ENCODE measurements around the gene PPDPF.

The PPDPF gene

GRCh38 chr20:63471981-63472831, 48.4 kb upstream of the PPDPF start, which contains the start of gene KCNQ2:
KCNQ2 (minus strand) TSS chr20:63472655; CDS start chr20:63472463, 192 bp downstream.
- H3K4me3 ChIP-seq (replicated peaks; ENCODE audit: insufficient read depth, low read length) = no peak within 1 kb of the TSS
- no peak within 1 kb of the TSS for H3K27ac ChIP-seq (replicated peaks)
- TF ChIP-seq POLR2AphosphoS5 (IDR thresholded peaks at IDR 0.05; ENCODE audit: low read depth) = no peak
- H3K27me3 ChIP-seq (ENCODE audit: insufficient read depth, poor library complexity, severe bottlenecking) = peaks cover 65% of the 10 kb centered on the region
- DNase-seq (ENCODE audit: low read depth in 1 of 2, low spot score in 1 of 2) = no peak

GRCh38 chr20:63472862-63473390, 47.6 kb upstream of the PPDPF start:
- no peak for DNase-seq (ENCODE audit: low read depth in 1 of 2, low spot score in 1 of 2)
- Histone ChIP-seq H3K27ac (replicated peaks) (no peak overlapping the region), H3K27me3 (ENCODE audit: insufficient read depth, poor library complexity, severe bottlenecking) (peaks cover 67% of the 10 kb centered on the region), H3K4me3 (replicated peaks; ENCODE audit: insufficient read depth, low read length) (no peak overlapping the region)
- TF ChIP-seq GABPA (IDR thresholded peaks at IDR 0.05; ENCODE audit: low read depth) = no peak
- no peak for TF ChIP-seq CTCF (IDR thresholded peaks at IDR 0.05; ENCODE audit: insufficient read depth, low read length)
- no peak for TF ChIP-seq POLR2AphosphoS5 (IDR thresholded peaks at IDR 0.05; ENCODE audit: low read depth)
- no peak for TF ChIP-seq SPI1 (IDR thresholded peaks at IDR 0.05; ENCODE audit: borderline replicate concordance, low read depth)

GRCh38 chr20:63473555-63474449, 46.8 kb upstream of the PPDPF start:
- H3K27ac ChIP-seq (replicated peaks) = no peak overlapping the region
- peaks cover 66% of the 10 kb centered on the region for H3K27me3 ChIP-seq (ENCODE audit: insufficient read depth, poor library complexity, severe bottlenecking)
- no peak overlapping the region for H3K4me3 ChIP-seq (replicated peaks; ENCODE audit: insufficient read depth, low read length)
- TF ChIP-seq, protein P1, sequence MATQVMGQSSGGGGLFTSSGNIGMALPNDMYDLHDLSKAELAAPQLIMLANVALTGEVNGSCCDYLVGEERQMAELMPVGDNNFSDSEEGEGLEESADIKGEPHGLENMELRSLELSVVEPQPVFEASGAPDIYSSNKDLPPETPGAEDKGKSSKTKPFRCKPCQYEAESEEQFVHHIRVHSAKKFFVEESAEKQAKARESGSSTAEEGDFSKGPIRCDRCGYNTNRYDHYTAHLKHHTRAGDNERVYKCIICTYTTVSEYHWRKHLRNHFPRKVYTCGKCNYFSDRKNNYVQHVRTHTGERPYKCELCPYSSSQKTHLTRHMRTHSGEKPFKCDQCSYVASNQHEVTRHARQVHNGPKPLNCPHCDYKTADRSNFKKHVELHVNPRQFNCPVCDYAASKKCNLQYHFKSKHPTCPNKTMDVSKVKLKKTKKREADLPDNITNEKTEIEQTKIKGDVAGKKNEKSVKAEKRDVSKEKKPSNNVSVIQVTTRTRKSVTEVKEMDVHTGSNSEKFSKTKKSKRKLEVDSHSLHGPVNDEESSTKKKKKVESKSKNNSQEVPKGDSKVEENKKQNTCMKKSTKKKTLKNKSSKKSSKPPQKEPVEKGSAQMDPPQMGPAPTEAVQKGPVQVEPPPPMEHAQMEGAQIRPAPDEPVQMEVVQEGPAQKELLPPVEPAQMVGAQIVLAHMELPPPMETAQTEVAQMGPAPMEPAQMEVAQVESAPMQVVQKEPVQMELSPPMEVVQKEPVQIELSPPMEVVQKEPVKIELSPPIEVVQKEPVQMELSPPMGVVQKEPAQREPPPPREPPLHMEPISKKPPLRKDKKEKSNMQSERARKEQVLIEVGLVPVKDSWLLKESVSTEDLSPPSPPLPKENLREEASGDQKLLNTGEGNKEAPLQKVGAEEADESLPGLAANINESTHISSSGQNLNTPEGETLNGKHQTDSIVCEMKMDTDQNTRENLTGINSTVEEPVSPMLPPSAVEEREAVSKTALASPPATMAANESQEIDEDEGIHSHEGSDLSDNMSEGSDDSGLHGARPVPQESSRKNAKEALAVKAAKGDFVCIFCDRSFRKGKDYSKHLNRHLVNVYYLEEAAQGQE (IDR thresholded peaks at IDR 0.05; ENCODE audit: insufficient replicate concordance, low read depth) = no peak
- TF ChIP-seq SPI1 (IDR thresholded peaks at IDR 0.05; ENCODE audit: borderline replicate concordance, low read depth) (no peak), POLR2AphosphoS5 (IDR thresholded peaks at IDR 0.05; ENCODE audit: low read depth) (no peak), CTCF (IDR thresholded peaks at IDR 0.05; ENCODE audit: insufficient read depth, low read length) (no peak), GABPA (IDR thresholded peaks at IDR 0.05; ENCODE audit: low read depth) (no peak)
- no peak for DNase-seq (ENCODE audit: low read depth in 1 of 2, low spot score in 1 of 2)

DNA sequence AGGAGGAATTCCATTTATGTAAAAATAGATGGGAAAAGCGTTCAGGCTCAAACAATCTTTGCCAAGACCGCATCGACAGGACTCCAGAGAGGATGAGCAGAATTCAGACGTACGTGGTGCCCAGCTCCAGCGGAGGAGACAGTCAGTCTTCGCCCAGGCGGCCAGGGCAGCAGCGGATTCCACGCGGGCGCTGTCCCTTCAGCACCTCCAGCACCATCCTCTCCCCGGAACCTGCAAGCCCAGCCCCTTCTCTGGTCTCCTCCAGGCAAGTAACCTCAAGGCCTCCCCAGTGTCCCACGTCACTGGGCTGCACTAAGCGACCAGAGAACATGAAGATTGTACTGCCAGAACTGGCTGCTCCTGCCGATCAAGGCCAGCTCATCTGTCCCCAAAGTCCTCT, 45.4 kb upstream of the PPDPF start:
- Histone ChIP-seq H3K27ac (replicated peaks) (no peak overlapping the region), H3K27me3 (ENCODE audit: insufficient read depth, poor library complexity, severe bottlenecking) (peaks cover 59% of the 10 kb centered on the region), H3K4me3 (replicated peaks; ENCODE audit: insufficient read depth, low read length) (no peak overlapping the region)
- no peak for TF ChIP-seq POLR2AphosphoS5 (IDR thresholded peaks at IDR 0.05; ENCODE audit: low read depth)
- TF ChIP-seq, protein P1 (IDR thresholded peaks at IDR 0.05; ENCODE audit: insufficient replicate concordance, low read depth) = peak; percentile 89
- no peak for DNase-seq (ENCODE audit: low read depth in 1 of 2, low spot score in 1 of 2)

Measured in HL-60 (cell line).